ENCODE measurements around the gene NUTM2A.
"Not testable (repeated sequence)": the region's sequence is repeated elsewhere in the genome, so short reads cannot be mapped to it uniquely, and the experiment has no call there.

The NUTM2A gene

GRCh38 chr10:87225148-87225547 lies at the start of gene NUTM2A:
NUTM2A (plus strand) TSS chr10:87225448; CDS start chr10:87225831, 383 bp downstream.
- not testable (repeated sequence) for DNase-seq

- not testable (repeated sequence) for DNase-seq
Measured at GRCh38 chr10:87177587-87177986, 47.7 kb upstream of the NUTM2A start.

- DNase-seq = not testable (repeated sequence)
Measured at GRCh38 chr10:87184421-87184820, 40.8 kb upstream of the NUTM2A start.

- DNase-seq = not testable (repeated sequence)
Measured at GRCh38 chr10:87186016-87186415, 39.2 kb upstream of the NUTM2A start.

- not testable (repeated sequence) for DNase-seq
Measured at GRCh38 chr10:87187573-87187972, 37.7 kb upstream of the NUTM2A start.

- DNase-seq = not testable (repeated sequence)
Measured at GRCh38 chr10:87191841-87192240, 33.4 kb upstream of the NUTM2A start.

GRCh38 chr10:87200924-87201323 lies 24.3 kb upstream of the NUTM2A start:
- DNase-seq = not testable (repeated sequence)

- DNase-seq = not testable (repeated sequence)
Measured at GRCh38 chr10:87204801-87205200, 20.4 kb upstream of the NUTM2A start.

- DNase-seq = not testable (repeated sequence)
Measured at GRCh38 chr10:87206922-87207321, 18.3 kb upstream of the NUTM2A start.

GRCh38 chr10:87210309-87210708 lies 14.9 kb upstream of the NUTM2A start:
- not testable (repeated sequence) for DNase-seq

GRCh38 chr10:87211848-87212247 lies 13.4 kb upstream of the NUTM2A start:
- DNase-seq = not testable (repeated sequence)

- DNase-seq = not testable (repeated sequence)
Measured at GRCh38 chr10:87213150-87213765, 12.0 kb upstream of the NUTM2A start.

- not testable (repeated sequence) for DNase-seq
Measured at GRCh38 chr10:87213806-87214205, 11.4 kb upstream of the NUTM2A start.

- DNase-seq = not testable (repeated sequence)
Measured at GRCh38 chr10:87216120-87216519, 9.1 kb upstream of the NUTM2A start.

- not testable (repeated sequence) for DNase-seq
Measured at GRCh38 chr10:87219370-87219769, 5.9 kb upstream of the NUTM2A start.

GRCh38 chr10:87222789-87223188 lies 2.5 kb upstream of the NUTM2A start:
- DNase-seq = not testable (repeated sequence)

- DNase-seq = not testable (repeated sequence)
Measured at GRCh38 chr10:87228247-87228646, 3.0 kb downstream of the NUTM2A start.

GRCh38 chr10:87229211-87229610 lies 4.0 kb downstream of the NUTM2A start:
- not testable (repeated sequence) for DNase-seq

GRCh38 chr10:87234854-87235253 lies 9.6 kb downstream of the NUTM2A start:
- DNase-seq = not testable (repeated sequence)

- not testable (repeated sequence) for DNase-seq
Measured at GRCh38 chr10:87237244-87237643, 12.0 kb downstream of the NUTM2A start.

- not testable (repeated sequence) for DNase-seq
Measured at GRCh38 chr10:87239346-87239808, 14.1 kb downstream of the NUTM2A start.

GRCh38 chr10:87242192-87242591 lies 16.9 kb downstream of the NUTM2A start:
- DNase-seq = not testable (repeated sequence)

- not testable (repeated sequence) for DNase-seq
Measured at GRCh38 chr10:87247335-87247734, 22.1 kb downstream of the NUTM2A start.

- DNase-seq = not testable (repeated sequence)
Measured at GRCh38 chr10:87248818-87249353, 23.6 kb downstream of the NUTM2A start.
